Astrocyte (in vitro differentiated cells and primary cell): Measurements from ENCODE around the gene GOLGA7B. TPM values are rescaled to one million over a fixed set of nuclear protein-coding genes. Genes with fewer than 3 reads are reported as not detected.

Experiments
- DNase-seq: peaks from one replicate; pipeline ENCODE4 v3.0.0-alpha.2; 2010; ENCODE audit warnings: low read depth
- FAIRE-seq: peaks from 2 replicates; lab custom pipeline; 2011; peaks lifted over from hg19 to GRCh38; lab: Jason Lieb, UNC
- H2AFZ ChIP-seq: 2 replicates; pipeline ENCODE4 v1.6.0; 2012; ENCODE audit warnings: low read depth, low read length, inconsistent platforms
- H3K27ac ChIP-seq: 2 replicates; pipeline ENCODE4 v1.5.1; 2011; ENCODE audit warnings: low read depth, low read length, inconsistent platforms
- H3K27me3 ChIP-seq: 2 replicates; pipeline ENCODE4 v1.6.0; 2011; ENCODE audit warnings: low read length, inconsistent platforms; ENCODE audit not compliant: insufficient read depth
- H3K36me3 ChIP-seq: 2 replicates; pipeline ENCODE4 v1.5.1; 2011; ENCODE audit warnings: low read length, inconsistent platforms; ENCODE audit not compliant: insufficient read depth
- H3K4me1 ChIP-seq: 2 replicates; pipeline ENCODE4 v1.5.1; 2011; ENCODE audit warnings: low read length, inconsistent platforms; ENCODE audit not compliant: insufficient read depth
- H3K4me2 ChIP-seq: 2 replicates; pipeline ENCODE4 v1.6.0; 2012; ENCODE audit warnings: low read length, inconsistent platforms
- H3K4me3 ChIP-seq: 2 replicates; pipeline ENCODE4 v1.5.1; 2011; ENCODE audit warnings: low read depth, mild to moderate bottlenecking, low read length, inconsistent platforms; ENCODE audit not compliant: insufficient read depth
- H3K79me2 ChIP-seq: 2 replicates; pipeline ENCODE4 v1.6.0; 2012; ENCODE audit warnings: mild to moderate bottlenecking, low read length, inconsistent platforms; ENCODE audit not compliant: insufficient read depth
- H3K9ac ChIP-seq: 2 replicates; pipeline ENCODE4 v1.6.0; 2012; ENCODE audit warnings: mild to moderate bottlenecking, low read length, inconsistent platforms
- H3K9me3 ChIP-seq: 2 replicates; pipeline ENCODE4 v1.5.1; 2012; ENCODE audit warnings: low read depth, mild to moderate bottlenecking, low read length, inconsistent platforms; ENCODE audit not compliant: insufficient read depth
- H4K20me1 ChIP-seq: 2 replicates; pipeline ENCODE4 v1.6.0; 2012; ENCODE audit warnings: low read length, inconsistent platforms; ENCODE audit not compliant: insufficient read depth
- H3K27ac Mint-ChIP-seq: one replicate; pipeline ENCODE4 v1.8.0; 2021; ENCODE audit warnings: mild to moderate bottlenecking, mixed read lengths; ENCODE audit not compliant: unreplicated experiment
- H3K27me3 Mint-ChIP-seq: one replicate; pipeline ENCODE4 v1.8.0; 2021; ENCODE audit warnings: low read depth, mixed read lengths; ENCODE audit not compliant: unreplicated experiment
- H3K36me3 Mint-ChIP-seq: one replicate; pipeline ENCODE4 v1.8.0; 2021; ENCODE audit warnings: low read depth, mixed read lengths; ENCODE audit not compliant: unreplicated experiment
- H3K4me1 Mint-ChIP-seq: one replicate; pipeline ENCODE4 v1.8.0; 2021; ENCODE audit warnings: low read depth, mixed read lengths; ENCODE audit not compliant: unreplicated experiment
- H3K4me3 Mint-ChIP-seq: one replicate; pipeline ENCODE4 v1.8.0; 2021; ENCODE audit warnings: mild to moderate bottlenecking, moderate library complexity, mixed read lengths; ENCODE audit not compliant: unreplicated experiment
- H3K9me3 Mint-ChIP-seq: one replicate; pipeline ENCODE4 v1.8.0; 2021; ENCODE audit warnings: mild to moderate bottlenecking, mixed read lengths; ENCODE audit not compliant: unreplicated experiment
- EZH2 ChIP-seq: IDR thresholded peaks from 2 replicates; pipeline ENCODE4 v1.6.1; 2012; ENCODE audit warnings: mild to moderate bottlenecking, low read length, inconsistent platforms; ENCODE audit not compliant: insufficient read depth
- total RNA-seq: library from RNA; stranded (reverse); gene quantifications from 2 replicates; pipeline ENCODE4 v1.2.1, GENCODE V29; 2021
- TF ChIP-seq, protein P1 (sequence below): IDR thresholded peaks from 2 replicates; pipeline ENCODE4 v1.5.1; 2011; ENCODE audit warnings: low read depth, mild to moderate bottlenecking, inconsistent platforms, low read length, moderate library complexity; ENCODE audit not compliant: insufficient read depth

The GOLGA7B gene
- total RNA-seq, 1 donor from 2014 or later, result 0.16 TPM

DNA sequence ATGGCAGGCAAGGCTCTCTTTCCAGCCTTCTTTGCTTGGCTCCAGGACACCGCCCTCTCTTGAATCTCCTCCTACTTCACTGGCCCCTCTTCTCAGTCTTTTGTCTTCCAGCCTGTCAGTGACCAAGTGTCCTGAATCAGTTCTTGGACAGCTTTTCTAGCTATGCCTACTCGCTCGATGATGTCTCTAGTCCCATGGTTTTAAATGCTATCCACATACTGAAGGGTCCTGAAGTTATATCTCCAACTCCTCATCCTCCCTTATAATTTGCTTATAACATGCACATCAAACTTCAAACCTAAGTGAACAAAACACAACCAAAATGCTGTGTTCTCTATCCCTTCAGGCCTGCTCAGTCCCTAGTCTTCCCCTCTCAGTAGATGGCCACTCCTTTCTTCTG lies 5.0 kb upstream of the GOLGA7B start:
- H3K9me3 Mint-ChIP-seq, result peaks cover 2% of the 10 kb centered on the region
- H3K27ac ChIP-seq, result no peak overlapping the region
- no peaks in the 10 kb centered on the region for H4K20me1 ChIP-seq
- H3K36me3 Mint-ChIP-seq, result no peaks in the 10 kb centered on the region
- peaks cover 10% of the 10 kb centered on the region for H3K27me3 Mint-ChIP-seq
- H3K36me3 ChIP-seq, result no peaks in the 10 kb centered on the region
- H3K79me2 ChIP-seq, result no peaks in the 10 kb centered on the region
- peaks cover 21% of the 10 kb centered on the region for H3K4me1 Mint-ChIP-seq
- H3K4me2 ChIP-seq, result no peak overlapping the region
- H3K27ac Mint-ChIP-seq, result no peak overlapping the region
- H3K4me3 ChIP-seq, result no peak overlapping the region
- FAIRE-seq, result no peak
- no peak for TF ChIP-seq EZH2
- TF ChIP-seq, protein P1, sequence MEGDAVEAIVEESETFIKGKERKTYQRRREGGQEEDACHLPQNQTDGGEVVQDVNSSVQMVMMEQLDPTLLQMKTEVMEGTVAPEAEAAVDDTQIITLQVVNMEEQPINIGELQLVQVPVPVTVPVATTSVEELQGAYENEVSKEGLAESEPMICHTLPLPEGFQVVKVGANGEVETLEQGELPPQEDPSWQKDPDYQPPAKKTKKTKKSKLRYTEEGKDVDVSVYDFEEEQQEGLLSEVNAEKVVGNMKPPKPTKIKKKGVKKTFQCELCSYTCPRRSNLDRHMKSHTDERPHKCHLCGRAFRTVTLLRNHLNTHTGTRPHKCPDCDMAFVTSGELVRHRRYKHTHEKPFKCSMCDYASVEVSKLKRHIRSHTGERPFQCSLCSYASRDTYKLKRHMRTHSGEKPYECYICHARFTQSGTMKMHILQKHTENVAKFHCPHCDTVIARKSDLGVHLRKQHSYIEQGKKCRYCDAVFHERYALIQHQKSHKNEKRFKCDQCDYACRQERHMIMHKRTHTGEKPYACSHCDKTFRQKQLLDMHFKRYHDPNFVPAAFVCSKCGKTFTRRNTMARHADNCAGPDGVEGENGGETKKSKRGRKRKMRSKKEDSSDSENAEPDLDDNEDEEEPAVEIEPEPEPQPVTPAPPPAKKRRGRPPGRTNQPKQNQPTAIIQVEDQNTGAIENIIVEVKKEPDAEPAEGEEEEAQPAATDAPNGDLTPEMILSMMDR, result no peak
- H3K9me3 ChIP-seq, result no peaks in the 10 kb centered on the region
- H3K9ac ChIP-seq, result no peak overlapping the region
- no peak overlapping the region for H3K4me3 Mint-ChIP-seq
- H3K27me3 ChIP-seq, result peaks cover 12% of the 10 kb centered on the region
- DNase-seq, result no peak
- H3K4me1 ChIP-seq, result peaks cover 11% of the 10 kb centered on the region
- H2AFZ ChIP-seq, result no peak overlapping the region

DNA sequence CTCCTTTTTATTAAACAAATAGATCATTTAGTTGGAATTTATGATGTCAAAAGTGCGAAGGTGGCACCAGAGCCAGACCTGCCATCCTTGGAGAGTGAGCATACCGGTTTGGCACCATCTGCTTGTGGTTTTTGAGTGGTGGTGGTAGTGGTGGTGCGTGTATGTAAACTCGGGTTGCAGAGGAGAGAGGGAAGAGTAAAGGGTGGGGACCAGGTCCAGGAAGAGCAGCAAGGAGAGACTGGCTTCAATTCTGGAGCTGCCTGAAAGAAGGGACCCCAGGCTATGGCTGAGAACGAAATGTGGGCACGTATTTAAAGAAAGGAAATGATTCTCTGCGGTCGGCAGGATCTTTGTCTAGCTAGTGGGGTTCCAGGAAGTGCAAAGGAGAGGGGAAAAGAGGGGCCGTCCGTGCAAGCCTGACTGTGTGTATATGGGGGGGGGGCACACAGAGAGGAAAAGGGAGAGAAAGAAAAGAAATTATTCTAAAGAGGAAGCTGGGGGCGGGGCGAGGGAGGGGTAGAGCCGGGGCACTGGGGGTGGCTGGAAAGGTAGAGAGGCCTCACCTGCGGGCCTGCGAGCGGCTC lies 448 bp upstream of the GOLGA7B start:
- Mint-ChIP-seq H3K4me3 (peak overlapping the region; percentile 67), H3K9me3 (no peaks in the 10 kb centered on the region), H3K4me1 (no peaks in the 10 kb centered on the region), H3K27ac (no peak overlapping the region), H3K36me3 (no peaks in the 10 kb centered on the region), H3K27me3 (peaks cover 46% of the 10 kb centered on the region)
- DNase-seq (no peak), FAIRE-seq (no peak)
- no peaks in the 10 kb centered on the region for H3K4me1 ChIP-seq
- H3K27ac ChIP-seq, result no peak overlapping the region
- TF ChIP-seq EZH2, result no peak
- TF ChIP-seq, protein P1, result no peak
- peaks cover 41% of the 10 kb centered on the region for H3K27me3 ChIP-seq
- peak overlapping the region; percentile 33 for H3K4me3 ChIP-seq
- no peaks in the 10 kb centered on the region for H3K9me3 ChIP-seq
- H3K36me3 ChIP-seq, result no peaks in the 10 kb centered on the region
- H2AFZ ChIP-seq, result no peak overlapping the region
- H3K79me2 ChIP-seq, result no peaks in the 10 kb centered on the region
- H3K4me2 ChIP-seq, result peak overlapping the region; percentile 79
- H3K9ac ChIP-seq, result no peak overlapping the region
- no peaks in the 10 kb centered on the region for H4K20me1 ChIP-seq

GRCh38 chr10:97850446-97850845 lies 803 bp downstream of the GOLGA7B start:
- Histone ChIP-seq H3K4me1 (no peaks in the 10 kb centered on the region), H2AFZ (no peak overlapping the region), H3K9me3 (no peaks in the 10 kb centered on the region), H3K4me3 (no peak overlapping the region), H3K9ac (no peak overlapping the region), H4K20me1 (no peaks in the 10 kb centered on the region), H3K4me2 (peak overlapping the region; percentile 62), H3K27ac (no peak overlapping the region), H3K36me3 (no peaks in the 10 kb centered on the region), H3K27me3 (peaks cover 46% of the 10 kb centered on the region), H3K79me2 (no peaks in the 10 kb centered on the region)
- FAIRE-seq (no peak), DNase-seq (no peak)
- H3K27ac Mint-ChIP-seq, result no peak overlapping the region
- peak; percentile 83 for TF ChIP-seq EZH2
- TF ChIP-seq, protein P1, result no peak
- peaks cover 55% of the 10 kb centered on the region for H3K27me3 Mint-ChIP-seq
- no peaks in the 10 kb centered on the region for H3K4me1 Mint-ChIP-seq
- H3K36me3 Mint-ChIP-seq, result no peaks in the 10 kb centered on the region
- H3K4me3 Mint-ChIP-seq, result peak overlapping the region; percentile 60
- no peaks in the 10 kb centered on the region for H3K9me3 Mint-ChIP-seq
